ENCODE data around the gene TCF12. TPM values are rescaled to one million over a fixed set of nuclear protein-coding genes. Genes with fewer than 3 reads are reported as not detected.

Gene TCF12
- polyA plus RNA-seq, 3 donors: 8.2 to 20.1 (median 16.6) TPM

DNA sequence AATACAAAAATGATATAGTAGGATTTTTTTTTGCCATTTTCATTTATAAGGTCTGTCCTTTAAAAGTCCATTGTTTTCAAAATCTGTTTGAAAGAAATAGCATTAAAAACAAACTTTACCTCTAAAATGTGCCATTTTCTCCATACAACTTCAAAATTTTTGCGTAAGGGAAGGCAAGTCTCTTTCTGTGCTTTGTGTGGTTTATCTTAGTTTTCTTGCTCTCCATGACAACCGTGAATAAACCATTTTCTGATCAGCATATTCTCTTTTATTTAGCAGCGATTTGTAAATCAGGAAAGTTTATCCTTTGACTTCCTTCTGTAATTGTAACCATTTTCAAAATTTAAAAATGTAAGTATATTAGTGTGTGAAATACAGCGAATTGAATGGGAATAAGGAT, 310.0 kb downstream of the TCF12 start:
- H3K27ac ChIP-seq (ENCODE audit: low read depth, low read length): no peak overlapping the region
- 78 to 86% (median 82%) methylated on average over 4 of the region's 4 CpGs for WGBS, 3 donors

- no peak overlapping the region for H3K27ac ChIP-seq (ENCODE audit: low read depth, low read length)
Measured at GRCh38 chr15:57229051-57229450, 310.6 kb downstream of the TCF12 start.

GRCh38 chr15:57231559-57231958, 313.1 kb downstream of the TCF12 start:
- 98 to 100% (median 99%) methylated on average over 1 of the region's 1 CpG for WGBS, 3 donors
- no peak overlapping the region for H3K27ac ChIP-seq (ENCODE audit: low read depth, low read length)

DNA sequence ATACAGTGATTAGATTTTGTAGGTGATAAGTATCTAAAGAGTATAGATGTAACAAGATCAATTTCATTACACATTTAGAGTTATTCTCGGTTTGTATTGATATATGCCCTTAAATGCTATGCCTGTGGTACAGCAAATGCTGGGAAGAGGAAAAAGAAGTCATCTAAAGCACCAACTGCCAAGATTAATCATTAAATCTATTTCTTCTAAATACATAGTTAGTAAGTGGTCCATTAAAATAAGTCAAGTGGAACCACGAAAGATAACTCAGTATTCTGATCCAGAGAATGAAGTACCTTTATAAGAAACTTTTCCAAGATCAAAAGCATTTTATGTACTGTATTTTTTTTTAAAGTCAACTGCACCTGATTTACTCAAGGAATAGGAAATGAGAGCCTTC, 315.7 kb downstream of the TCF12 start:
- no peak overlapping the region for H3K27ac ChIP-seq (ENCODE audit: low read depth, low read length)
- 74 to 96% (median 96%) methylated on average over 2 of the region's 2 CpGs for WGBS, 3 donors

GRCh38 chr15:57235186-57235585, 316.7 kb downstream of the TCF12 start:
- 88 to 96% (median 93%) methylated on average over 4 of the region's 4 CpGs for WGBS, 3 donors
- H3K27ac ChIP-seq (ENCODE audit: low read depth, low read length): no peak overlapping the region

DNA sequence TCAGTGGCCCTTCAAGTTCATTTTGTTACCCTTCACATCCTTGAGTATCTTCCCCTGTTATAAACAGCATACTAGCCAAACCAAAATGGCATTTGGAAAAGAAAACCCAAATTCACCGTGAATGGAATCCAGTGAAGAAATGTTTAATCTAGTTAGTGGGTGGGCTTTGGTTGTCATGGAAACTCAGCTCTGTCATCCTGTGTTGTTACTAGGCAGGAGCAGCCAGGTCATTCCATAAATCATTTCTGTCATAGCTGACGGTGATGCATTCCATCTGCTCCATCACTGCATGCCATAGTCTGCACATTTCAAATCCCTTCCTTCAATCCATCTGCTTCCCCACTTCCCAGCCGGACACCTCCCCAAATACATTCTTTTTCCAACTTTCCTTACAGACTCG, 317.4 kb downstream of the TCF12 start:
- no peak overlapping the region for H3K27ac ChIP-seq (ENCODE audit: low read depth, low read length)
- 76 to 85% (median 80%) methylated on average over 4 of the region's 4 CpGs for WGBS, 3 donors

DNA sequence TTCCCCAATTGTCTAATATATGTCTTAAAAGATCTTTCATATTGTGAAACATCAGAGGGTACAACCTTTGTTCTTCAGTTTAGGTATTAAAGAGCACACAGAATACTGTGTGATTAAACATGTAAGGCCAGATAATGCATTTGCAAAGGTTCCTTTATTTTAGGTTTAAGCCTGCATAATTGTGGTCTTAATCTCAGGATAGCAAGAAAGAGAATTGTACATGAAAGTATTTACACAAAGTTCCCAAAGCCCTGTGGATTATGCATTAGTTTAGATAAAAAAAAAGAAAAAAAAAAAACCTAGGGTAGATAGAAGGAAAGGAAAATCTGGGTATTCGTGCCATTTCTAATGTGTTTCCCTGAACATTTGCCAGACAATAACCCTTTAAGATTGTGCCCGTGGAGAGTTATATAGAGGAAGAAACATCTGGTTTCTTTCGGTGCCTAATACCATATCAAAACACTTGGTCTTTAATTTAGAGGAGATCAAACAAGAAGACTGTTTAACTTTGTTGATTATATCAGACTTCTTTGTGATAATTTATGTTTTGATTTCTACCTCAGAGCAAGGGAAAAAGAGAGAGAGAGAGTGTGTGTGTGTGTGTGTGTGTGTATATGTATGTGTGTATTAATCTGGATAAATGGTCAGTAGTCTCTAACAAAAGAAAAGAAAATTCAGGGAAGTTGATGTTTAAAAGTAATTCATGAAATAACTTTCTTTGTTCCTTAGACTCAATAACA, 318.3 kb downstream of the TCF12 start:
- WGBS, 3 donors: 30 to 78% (median 72%) methylated on average over 3 of the region's 3 CpGs
- H3K27ac ChIP-seq (ENCODE audit: low read depth, low read length): no peak overlapping the region

GRCh38 chr15:57237301-57237642, 318.8 kb downstream of the TCF12 start:
- no peak overlapping the region for H3K27ac ChIP-seq (ENCODE audit: low read depth, low read length)

DNA sequence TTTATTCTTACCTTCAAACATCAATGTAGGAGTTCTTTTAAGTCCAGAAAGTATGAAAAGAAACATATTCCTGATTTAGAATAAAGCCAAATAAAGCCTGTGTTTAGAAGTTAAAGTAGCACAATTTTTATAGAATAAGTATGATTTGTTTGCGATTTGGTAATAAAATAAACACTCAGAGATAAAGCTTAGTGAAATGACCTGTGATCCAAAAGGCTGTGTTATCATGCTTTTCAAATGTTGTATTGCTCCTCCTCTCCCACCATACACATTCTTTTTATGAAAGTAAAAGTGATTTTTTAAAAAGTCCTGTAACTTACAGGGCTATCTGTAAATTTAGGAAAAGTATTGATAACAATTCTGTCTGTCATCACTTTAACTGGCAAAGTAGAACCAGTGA, 319.2 kb downstream of the TCF12 start:
- H3K27ac ChIP-seq (ENCODE audit: low read depth, low read length): no peak overlapping the region
- WGBS, 3 donors: 37 to 80% (median 76%) methylated on average over 1 of the region's 1 CpG

More at GRCh38 chr15:57237301-57237642, 318.8 kb downstream of the TCF12 start:
- WGBS, 3 donors: 45 to 70% (median 66%) methylated on average over 2 of the region's 2 CpGs

DNA sequence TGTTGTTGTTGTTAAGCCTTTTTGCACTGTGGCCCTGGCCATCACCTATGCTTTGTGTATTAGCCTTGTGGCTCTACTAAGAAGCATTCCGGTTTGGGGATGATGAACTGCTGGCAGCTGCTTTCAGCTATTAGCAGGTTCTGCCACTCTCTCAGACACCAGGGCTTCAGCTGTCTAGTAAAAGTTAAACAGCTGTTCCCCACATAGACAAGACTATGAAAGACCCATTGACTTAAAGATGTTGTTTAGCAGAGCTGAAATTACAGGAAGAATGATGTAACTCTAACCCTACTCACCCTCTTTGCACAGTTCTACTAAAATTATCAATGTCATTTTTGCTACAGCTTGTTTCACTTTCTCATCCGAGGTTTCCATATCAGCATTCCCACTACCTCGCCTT, 326.7 kb downstream of the TCF12 start:
- whole genome bisulfite sequencing, 3 donors: 29 to 49% (median 32%) methylated on average over 3 of the region's 3 CpGs
- H3K27ac ChIP-seq (ENCODE audit: low read depth, low read length): no peak overlapping the region

GRCh38 chr15:57245714-57246113, 327.3 kb downstream of the TCF12 start:
- no peak overlapping the region for H3K27ac ChIP-seq (ENCODE audit: low read depth, low read length)
- WGBS, 3 donors: 87 to 97% (median 96%) methylated on average over 1 of the region's 1 CpG

GRCh38 chr15:57248074-57248473, 329.6 kb downstream of the TCF12 start:
- no peak overlapping the region for H3K27ac ChIP-seq (ENCODE audit: low read depth, low read length)
- WGBS, 3 donors: 60 to 100% (median 98%) methylated on average over 1 of the region's 1 CpG

- no peak overlapping the region for H3K27ac ChIP-seq (ENCODE audit: low read depth, low read length)
Measured at GRCh38 chr15:57251308-57251707, 332.9 kb downstream of the TCF12 start.

GRCh38 chr15:57251941-57252340, 333.5 kb downstream of the TCF12 start:
- WGBS, 3 donors: 62 to 66% (median 63%) methylated on average over 6 of the region's 6 CpGs
- H3K27ac ChIP-seq (ENCODE audit: low read depth, low read length): no peak overlapping the region

DNA sequence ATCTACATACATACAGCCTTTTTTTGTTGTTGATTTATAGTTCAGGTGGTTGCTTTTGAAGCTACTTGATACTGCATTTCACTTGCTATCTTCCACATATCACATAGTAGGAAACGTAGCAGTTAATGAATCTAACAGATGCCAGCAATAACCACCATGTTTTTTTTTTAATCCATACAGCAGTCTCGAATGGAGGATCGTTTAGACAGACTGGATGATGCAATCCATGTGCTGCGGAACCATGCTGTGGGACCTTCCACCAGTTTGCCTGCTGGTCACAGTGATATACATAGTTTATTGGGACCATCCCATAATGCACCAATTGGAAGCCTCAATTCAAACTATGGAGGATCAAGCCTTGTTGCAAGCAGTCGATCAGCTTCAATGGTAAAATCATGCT, 334.6 kb downstream of the TCF12 start:
- WGBS, 3 donors: 75 to 83% (median 82%) methylated on average over 5 of the region's 5 CpGs
- no peak overlapping the region for H3K27ac ChIP-seq (ENCODE audit: low read depth, low read length)

DNA sequence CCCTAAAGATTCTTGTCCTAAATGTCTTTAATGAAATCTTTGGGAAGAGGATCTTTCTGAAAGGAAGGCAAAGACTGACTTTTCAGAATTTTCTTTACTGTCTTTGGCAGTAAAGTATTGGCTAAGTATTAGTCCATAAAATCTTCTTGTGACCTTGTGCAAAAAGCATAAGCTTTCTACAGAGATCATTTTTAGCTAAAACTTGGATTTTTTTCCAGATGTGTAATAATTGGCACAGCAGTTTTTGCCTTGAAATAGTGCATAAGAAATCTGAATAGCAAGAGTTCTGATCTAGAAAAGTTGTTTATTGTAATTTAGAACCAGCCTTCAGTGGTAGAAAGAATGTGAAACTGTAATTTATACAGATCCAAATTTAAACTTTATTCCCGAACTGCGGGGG, 335.1 kb downstream of the TCF12 start:
- WGBS, 3 donors: 73 to 86% (median 74%) methylated on average over 2 of the region's 2 CpGs
- no peak overlapping the region for H3K27ac ChIP-seq (ENCODE audit: low read depth, low read length)

GRCh38 chr15:57255751-57256341, 337.4 kb downstream of the TCF12 start:
- 86 to 95% (median 94%) methylated on average over 6 of the region's 6 CpGs for WGBS, 3 donors
- no peak overlapping the region for H3K27ac ChIP-seq (ENCODE audit: low read depth, low read length)

DNA sequence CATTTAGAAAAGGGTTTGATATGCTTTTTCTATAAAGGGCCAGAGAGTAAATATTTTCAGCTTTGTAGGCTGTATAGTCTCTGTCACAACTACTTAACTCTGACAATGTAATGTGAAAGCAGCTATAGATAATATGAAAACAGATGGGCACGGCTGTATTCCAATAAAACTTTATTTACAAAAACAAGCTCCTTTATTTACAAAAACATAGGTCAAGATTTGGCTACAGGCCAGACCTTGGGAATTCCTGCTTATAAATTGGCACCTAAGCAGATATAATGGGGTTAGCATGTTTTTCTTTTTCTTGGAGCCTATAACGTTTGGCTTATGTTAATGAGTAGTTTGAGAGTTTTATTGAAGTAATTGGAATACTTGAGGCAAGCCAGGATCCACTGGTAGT, 338.5 kb downstream of the TCF12 start:
- no peak overlapping the region for H3K27ac ChIP-seq (ENCODE audit: low read depth, low read length)
- WGBS, 3 donors: 54 to 85% (median 82%) methylated on average over 2 of the region's 2 CpGs

DNA sequence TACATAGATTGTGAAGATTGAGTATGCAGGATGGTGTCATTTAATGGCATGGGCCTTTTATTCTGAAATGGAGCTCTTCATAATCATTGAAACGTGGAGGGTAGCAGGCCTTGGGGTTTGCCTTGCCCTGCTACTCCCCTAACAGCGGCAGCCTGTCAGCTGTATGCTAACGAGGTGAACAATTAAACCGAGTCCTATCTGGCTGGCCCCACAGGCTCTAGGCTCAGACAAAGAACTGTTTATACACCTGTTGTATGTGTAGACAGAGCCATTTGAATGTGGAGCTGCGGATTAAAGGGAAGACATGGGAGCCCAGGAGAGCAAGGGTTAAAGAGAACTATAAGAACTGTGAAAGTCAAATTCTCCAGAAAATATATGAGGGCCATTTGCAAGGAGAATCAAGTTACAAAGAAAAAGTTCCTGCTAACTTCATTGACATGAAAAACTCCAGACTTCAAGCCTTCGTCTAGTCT, 341.2 kb downstream of the TCF12 start:
- 42 to 76% (median 71%) methylated on average over 6 of the region's 6 CpGs for WGBS, 3 donors

DNA sequence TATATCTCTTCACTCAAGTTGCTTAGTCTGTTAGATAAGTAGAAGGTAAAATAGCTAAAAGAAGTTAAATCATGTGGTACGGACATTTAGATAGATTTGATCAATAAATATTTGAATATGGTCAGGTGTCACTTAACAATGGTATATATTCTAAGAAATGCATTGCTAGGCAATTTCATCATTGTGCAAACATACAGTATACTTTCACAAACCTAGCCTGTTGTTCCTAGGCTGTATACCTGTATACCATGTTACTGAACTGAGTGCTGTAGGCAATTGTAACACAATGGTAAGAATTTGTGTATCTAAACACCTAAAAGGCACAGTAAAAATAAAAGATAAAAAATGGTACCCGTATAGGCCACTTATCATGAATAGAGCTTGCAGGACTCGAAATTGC, 345.1 kb downstream of the TCF12 start:
- WGBS, 3 donors: 83 to 96% (median 91%) methylated on average over 3 of the region's 3 CpGs
- H3K27ac ChIP-seq (ENCODE audit: low read depth, low read length): no peak overlapping the region

More for the DNA sequence above, 341.2 kb downstream of the TCF12 start:
- no peak overlapping the region for H3K27ac ChIP-seq (ENCODE audit: low read depth, low read length)

Data from adipose tissue (tissue), 3 donors.